HG03135 (cell line): ENCODE data around the gene UQCC3.
"Not testable (repeated sequence)": the region's sequence is repeated elsewhere in the genome, so short reads cannot be mapped to it uniquely, and the experiment has no call there.

ENCODE experiments used
- ATAC-seq: cut with Tn5 transposase; IDR thresholded peaks from one replicate; pipeline ENCODE4 v1.9.1; 2021; ENCODE audit warnings: mild to moderate bottlenecking, moderate library complexity; ENCODE audit not compliant: unreplicated experiment

UQCC3 gene

GRCh38 chr11:62665075-62665598 is 6.3 kb upstream of the UQCC3 start, which contains the start of the genes C11orf98 and CSKMT:
Gene C11orf98, minus strand, starts transcription at chr11:62665210. Its CDS starts 41 bp downstream, at chr11:62665169.
Gene CSKMT, plus strand, starts transcription at chr11:62665312. Its CDS starts 568 bp downstream, at chr11:62665880.
- peak; percentile 79 for ATAC-seq

GRCh38 chr11:62665599-62666258 is 5.7 kb upstream of the UQCC3 start:
- ATAC-seq = peak; percentile 3

GRCh38 chr11:62666259-62666926 is 5.1 kb upstream of the UQCC3 start:
- ATAC-seq = no peak

GRCh38 chr11:62667460-62667859 is 4.0 kb upstream of the UQCC3 start:
- ATAC-seq = no peak

GRCh38 chr11:62669420-62670161 is 1.9 kb upstream of the UQCC3 start:
- ATAC-seq = no peak

- ATAC-seq = peak; percentile 8
Observed at GRCh38 chr11:62671236-62671607, 251 bp upstream of the UQCC3 start.

- no peak for ATAC-seq
Observed at GRCh38 chr11:62673196-62673525, 1.7 kb downstream of the UQCC3 start.

GRCh38 chr11:62675415-62675814 is 3.9 kb downstream of the UQCC3 start:
- ATAC-seq = not testable (repeated sequence)

GRCh38 chr11:62676698-62677097 is 5.2 kb downstream of the UQCC3 start:
- ATAC-seq = no peak

GRCh38 chr11:62677156-62677555 is 5.7 kb downstream of the UQCC3 start:
- ATAC-seq = no peak

- no peak for ATAC-seq
Observed at GRCh38 chr11:62677714-62678113, 6.2 kb downstream of the UQCC3 start.

- ATAC-seq = no peak
Observed at GRCh38 chr11:62678433-62678769, 6.9 kb downstream of the UQCC3 start.

GRCh38 chr11:62678770-62679696 is 7.6 kb downstream of the UQCC3 start, which contains the start of gene UBXN1:
Gene UBXN1, minus strand, starts transcription at chr11:62679073. Its CDS starts 150 bp downstream, at chr11:62678923.
- ATAC-seq = no peak

GRCh38 chr11:62680825-62681240 is 9.4 kb downstream of the UQCC3 start:
- peak; percentile 62 for ATAC-seq

- ATAC-seq = no peak
Observed at GRCh38 chr11:62682518-62682917, 11.0 kb downstream of the UQCC3 start.

- ATAC-seq = no peak
Observed at GRCh38 chr11:62687508-62688396, 16.3 kb downstream of the UQCC3 start.

GRCh38 chr11:62688491-62688890 is 17.0 kb downstream of the UQCC3 start:
- ATAC-seq = no peak

- no peak for ATAC-seq
Observed at GRCh38 chr11:62689421-62690183, 18.1 kb downstream of the UQCC3 start, which contains the start of gene LRRN4CL. Gene LRRN4CL, minus strand, starts transcription at chr11:62689530. Its CDS starts 1,022 bp downstream, at chr11:62688508.

GRCh38 chr11:62693624-62694023 is 22.2 kb downstream of the UQCC3 start:
- ATAC-seq = not testable (repeated sequence)
